Smooth muscle cell of the brain vasculature (primary cell): Measurements from ENCODE around the gene SLCO1B3.

Experiments
- DNase-seq: peaks from one replicate; pipeline ENCODE4 v3.0.0-alpha.2; 2012; ENCODE audit warnings: low read depth, low spot score

Gene SLCO1B3

GRCh38 chr12:20885116-20885515, 74.6 kb downstream of the SLCO1B3 start:
- DNase-seq, result no peak

GRCh38 chr12:20885552-20885951, 75.0 kb downstream of the SLCO1B3 start:
- DNase-seq, result no peak

- DNase-seq, result no peak
Measured at GRCh38 chr12:20917269-20917668, 106.8 kb downstream of the SLCO1B3 start.

- no peak for DNase-seq
Measured at GRCh38 chr12:20917819-20918218, 107.3 kb downstream of the SLCO1B3 start.

GRCh38 chr12:20931894-20932293, 121.4 kb downstream of the SLCO1B3 start:
- no peak for DNase-seq

- DNase-seq, result peak; percentile 15
Measured at GRCh38 chr12:20946732-20947131, 136.2 kb downstream of the SLCO1B3 start.

- peak; percentile 10 for DNase-seq
Measured at GRCh38 chr12:20950248-20950647, 139.7 kb downstream of the SLCO1B3 start.

GRCh38 chr12:20963303-20963702, 152.8 kb downstream of the SLCO1B3 start:
- DNase-seq, result no peak

- DNase-seq, result no peak
Measured at GRCh38 chr12:20963762-20964161, 153.3 kb downstream of the SLCO1B3 start.
